Hypothalamus (tissue), 51 donors: Measurements from ENCODE around the gene CXXC5.
"Not testable (repeated sequence)": the region's sequence is repeated elsewhere in the genome, so short reads cannot be mapped to it uniquely, and the experiment has no call there.

Experiments
- DNase-seq, 51 donors: peaks; one replicate each; lab custom pipeline; 2025; lab: John Stamatoyannopoulos, UW

The CXXC5 gene

DNA sequence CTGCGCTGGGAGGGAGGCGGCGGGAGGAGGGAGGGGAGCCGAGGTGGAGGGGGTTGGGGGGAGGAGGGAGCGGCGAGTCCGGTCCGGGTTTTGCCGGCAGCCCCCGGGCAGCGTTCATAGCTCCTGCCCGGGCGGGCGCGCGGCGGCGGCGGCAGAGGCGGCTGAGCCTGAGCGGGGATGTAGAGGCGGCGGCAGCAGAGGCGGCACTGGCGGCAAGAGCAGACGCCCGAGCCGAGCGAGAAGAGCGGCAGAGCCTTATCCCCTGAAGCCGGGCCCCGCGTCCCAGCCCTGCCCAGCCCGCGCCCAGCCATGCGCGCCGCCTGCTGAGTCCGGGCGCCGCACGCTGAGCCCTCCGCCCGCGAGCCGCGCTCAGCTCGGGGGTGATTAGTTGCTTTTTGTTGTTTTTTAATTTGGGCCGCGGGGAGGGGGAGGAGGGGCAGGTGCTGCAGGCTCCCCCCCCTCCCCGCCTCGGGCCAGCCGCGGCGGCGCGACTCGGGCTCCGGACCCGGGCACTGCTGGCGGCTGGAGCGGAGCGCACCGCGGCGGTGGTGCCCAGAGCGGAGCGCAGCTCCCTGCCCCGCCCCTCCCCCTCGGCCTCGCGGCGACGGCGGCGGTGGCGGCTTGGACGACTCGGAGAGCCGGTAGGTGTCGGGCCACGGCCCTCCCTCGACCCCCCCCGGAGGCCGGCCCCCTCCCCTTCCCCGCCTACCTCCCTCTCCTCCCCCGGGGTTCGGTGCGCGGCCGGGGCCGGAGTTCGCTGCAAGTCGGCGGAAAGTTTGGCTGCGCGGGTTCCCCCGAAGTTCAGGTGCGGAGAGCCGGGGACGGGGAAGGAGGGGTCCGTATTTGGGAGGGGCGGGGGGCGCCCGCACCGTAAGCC lies at the start of gene CXXC5:
Gene CXXC5, plus strand, starts transcription at position 145 of the 877 bp plus-strand sequence. CDS start 32,175 bp downstream, outside the sequence.
- peak in 46 of 51 donors; percentile 53 to 90 (median 79) for DNase-seq

- not testable (repeated sequence) for DNase-seq
These were observed 49.6 kb upstream of the CXXC5 start for GRCh38 chr5:139598601-139598965.

DNA sequence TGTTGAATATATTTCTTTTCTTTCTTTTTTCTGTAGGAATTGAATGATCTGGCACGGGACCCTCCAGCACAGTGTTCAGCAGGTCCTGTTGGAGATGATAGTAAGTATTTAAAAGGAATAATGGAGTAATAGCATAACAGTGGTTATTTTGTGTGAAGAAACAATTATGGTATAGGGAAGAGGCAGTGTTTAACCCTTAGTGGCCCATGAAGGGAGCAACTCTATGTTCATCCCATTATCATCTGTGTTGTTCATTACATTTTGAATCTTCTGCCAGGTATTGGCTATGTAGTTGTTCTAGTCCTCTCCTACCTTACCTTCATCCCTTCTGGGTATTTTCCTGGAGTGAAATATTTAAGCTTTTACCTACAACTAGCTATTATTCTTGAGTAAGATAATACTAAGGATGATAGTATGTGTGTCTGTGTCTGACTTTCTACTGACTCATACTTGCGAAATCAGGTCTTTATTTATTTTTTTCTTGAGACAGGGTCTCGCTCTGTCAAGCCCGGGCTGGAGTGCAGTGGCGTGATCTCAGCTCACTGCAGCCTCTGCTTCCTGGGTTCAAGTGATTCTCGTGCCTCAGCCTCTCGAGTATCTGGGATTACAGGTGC lies 47.7 kb upstream of the CXXC5 start:
- DNase-seq: no peak

DNA sequence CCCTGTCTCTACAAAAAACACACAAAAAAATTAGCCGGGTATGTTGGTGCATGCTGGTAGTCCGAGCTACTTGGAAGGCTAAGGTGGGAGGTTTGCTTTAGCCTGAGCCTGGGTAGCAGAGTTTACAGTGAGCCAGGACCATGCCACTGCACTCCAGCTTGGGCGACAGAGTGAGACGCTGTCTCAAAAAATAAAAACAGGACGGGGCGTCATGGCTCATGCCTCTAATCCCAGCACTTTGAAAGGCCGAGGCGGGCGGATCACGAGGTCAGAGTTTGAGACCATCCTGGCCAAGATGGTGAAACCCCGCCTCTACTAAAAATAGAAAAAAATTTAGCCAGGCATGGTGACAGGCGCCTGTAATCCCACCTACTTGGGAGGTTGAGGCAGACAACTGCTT lies 46.7 kb upstream of the CXXC5 start:
- DNase-seq: no peak

- not testable (repeated sequence) for DNase-seq
These were observed 46.2 kb upstream of the CXXC5 start for GRCh38 chr5:139601948-139602347.

DNA sequence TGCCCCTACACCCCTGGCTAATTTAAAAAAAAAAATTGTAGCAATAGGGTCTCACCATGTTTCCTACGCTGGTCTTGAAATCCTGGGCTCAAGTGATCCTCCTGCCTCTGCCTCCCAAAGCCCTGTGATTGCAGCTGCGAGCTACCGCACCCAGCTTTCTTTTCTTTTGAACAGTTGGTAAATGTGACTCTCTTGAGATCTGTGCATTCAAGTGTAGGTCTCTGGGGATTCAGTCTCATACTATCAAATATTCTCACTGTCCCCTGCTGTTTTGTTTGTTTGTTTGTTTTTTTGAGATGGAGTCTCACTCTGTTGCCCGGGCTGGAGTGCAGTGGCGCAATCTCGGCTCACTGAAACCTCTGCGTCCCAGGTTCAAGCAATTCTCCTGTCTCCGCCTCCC lies 42.3 kb upstream of the CXXC5 start:
- no peak for DNase-seq

DNA sequence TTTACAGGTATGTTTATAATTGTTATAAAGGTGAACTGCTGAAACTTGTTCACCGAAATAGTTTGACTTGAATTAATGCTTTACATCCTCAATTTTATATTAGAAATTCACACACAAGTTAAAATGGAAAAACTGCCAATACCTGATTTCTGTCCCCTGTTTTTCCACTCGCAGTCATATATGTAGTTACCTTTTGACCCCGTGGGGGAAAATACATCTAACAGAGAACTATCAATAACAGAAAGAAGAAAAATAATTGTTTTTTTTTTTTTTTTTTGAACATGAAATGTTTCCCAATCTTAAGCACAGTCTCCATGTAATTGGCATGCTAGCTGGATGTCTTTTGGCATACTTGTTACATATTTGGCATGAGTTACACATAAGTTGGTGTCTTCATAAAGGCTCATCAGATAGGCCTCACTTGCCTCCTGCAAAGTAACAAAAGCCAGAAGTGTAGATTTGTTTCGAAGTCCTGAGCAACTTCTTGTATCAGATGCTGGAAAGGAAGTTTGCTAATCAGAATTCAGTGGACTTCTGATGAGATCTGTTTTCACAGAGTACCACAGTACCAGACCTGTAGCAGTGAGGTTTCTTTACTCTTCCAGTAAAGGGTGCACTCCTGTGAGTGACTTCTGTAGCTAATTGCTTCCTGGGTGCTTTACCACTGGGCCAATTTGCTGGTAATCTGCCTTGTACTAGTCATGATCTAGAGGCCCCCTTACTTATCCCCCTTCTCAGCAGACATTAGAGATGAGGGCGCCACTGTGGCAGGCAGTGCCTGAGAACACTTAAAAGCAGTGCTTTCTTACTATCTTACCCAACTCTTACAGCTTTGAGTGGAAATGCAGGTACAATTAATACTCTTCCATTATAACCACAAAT lies 36.2 kb upstream of the CXXC5 start:
- no peak for DNase-seq

DNA sequence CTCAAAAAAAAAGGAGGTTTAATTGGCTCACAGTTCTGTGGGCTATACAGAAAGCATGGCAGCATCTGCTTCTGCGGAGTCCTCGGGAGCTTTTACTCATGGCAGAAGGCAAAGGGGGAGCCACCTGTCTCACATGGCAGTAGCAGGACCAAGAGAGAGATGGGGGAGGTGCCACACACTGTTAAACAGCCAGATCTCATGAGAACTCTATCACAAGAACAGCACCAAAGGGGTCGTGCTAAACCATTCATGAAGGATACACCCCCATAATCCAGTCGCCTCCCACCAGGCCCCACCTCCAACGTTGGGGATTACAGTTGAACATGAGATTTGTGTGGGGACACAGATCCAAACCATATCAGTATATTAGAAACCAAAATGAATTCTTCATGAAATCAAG lies 28.3 kb upstream of the CXXC5 start:
- no peak for DNase-seq

- not testable (repeated sequence) for DNase-seq
These were observed 22.8 kb upstream of the CXXC5 start for GRCh38 chr5:139625398-139625797.

- no peak for DNase-seq
These were observed 17.3 kb upstream of the CXXC5 start for GRCh38 chr5:139630855-139631254.

- DNase-seq: no peak
These were observed 16.5 kb upstream of the CXXC5 start for GRCh38 chr5:139631520-139632165.

- peak in 36 of 51 donors; percentile 34 to 82 (median 62) for DNase-seq
These were observed 14.7 kb upstream of the CXXC5 start for GRCh38 chr5:139633295-139634027.

DNA sequence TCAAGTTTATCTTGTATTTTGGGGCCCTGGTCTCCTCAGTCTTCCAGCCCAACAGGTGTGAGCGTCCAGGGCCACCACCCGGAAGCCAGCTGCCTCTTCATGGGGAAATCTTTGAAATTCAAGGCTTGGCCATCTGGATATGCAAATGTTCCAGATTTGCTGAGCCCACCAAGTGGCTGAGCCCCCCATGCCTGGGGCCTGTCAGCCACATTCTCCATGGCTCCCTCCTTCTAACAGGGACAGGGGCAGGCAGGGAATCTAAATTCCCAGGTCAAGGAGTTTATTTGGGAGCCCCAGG lies 14.2 kb upstream of the CXXC5 start:
- no peak for DNase-seq

DNA sequence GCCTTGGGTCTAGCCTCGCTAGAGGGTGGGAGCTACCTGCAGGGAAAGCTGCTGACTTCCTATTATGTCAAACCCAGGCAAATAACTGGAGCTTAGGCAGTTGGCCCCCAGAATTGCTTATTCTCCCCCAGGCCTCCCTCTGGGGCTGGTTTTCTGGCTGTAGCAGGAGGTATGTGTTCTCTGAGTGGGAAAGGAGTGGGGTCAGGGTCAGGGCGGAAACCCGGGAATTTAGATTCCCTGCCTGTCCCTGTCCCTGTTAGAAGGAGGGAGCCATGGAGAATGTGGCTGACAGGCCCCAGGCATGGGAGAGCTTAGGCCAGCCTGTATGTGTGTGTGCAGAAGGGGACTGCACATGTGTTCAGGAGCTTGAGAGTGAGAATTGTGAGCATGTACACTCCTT lies 13.6 kb upstream of the CXXC5 start:
- no peak for DNase-seq

GRCh38 chr5:139635191-139635590 lies 13.0 kb upstream of the CXXC5 start:
- DNase-seq: no peak

- DNase-seq: peak in 19 of 51 donors; percentile 19 to 66 (median 42)
These were observed 12.4 kb upstream of the CXXC5 start for GRCh38 chr5:139635606-139636206.

DNA sequence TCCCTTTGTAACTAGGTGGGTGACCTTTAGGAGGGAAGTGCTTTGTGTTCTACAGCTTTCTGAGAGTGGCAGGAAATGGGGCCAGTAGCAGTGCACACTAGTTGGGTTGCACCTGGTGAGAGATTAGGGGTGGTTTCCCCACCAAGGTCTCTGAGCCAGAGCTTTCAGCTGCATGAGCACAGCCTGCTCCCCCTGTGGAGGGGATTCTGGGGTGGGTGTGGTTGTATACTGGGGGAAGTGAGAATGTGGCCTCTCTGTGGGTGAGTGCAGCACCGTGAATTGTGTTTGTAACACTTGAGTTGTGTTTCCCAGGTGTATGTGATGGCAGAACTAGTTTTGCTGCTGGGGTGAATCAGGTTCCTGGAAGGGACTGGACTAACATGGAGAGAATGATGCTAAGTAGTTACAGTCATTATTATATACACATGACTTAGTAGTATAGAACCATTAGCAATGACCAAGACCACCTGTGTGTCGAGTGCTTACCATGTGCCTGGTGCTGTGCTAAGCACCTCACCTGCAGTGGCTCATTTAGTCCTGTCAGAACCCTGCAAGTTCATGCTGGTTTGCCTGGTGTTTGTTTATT lies 11.8 kb upstream of the CXXC5 start:
- no peak for DNase-seq

GRCh38 chr5:139636975-139637408 lies 11.2 kb upstream of the CXXC5 start:
- DNase-seq: peak in 2 of 51 donors; percentile 47 to 58

GRCh38 chr5:139637438-139638089 lies 10.6 kb upstream of the CXXC5 start:
- DNase-seq: peak in 44 of 51 donors; percentile 35 to 87 (median 74)
